Adrenal gland (tissue), 5 donors: Measurements from ENCODE around the gene UGT1A4.

ENCODE experiments used
- POLR2A ChIP-seq, 2 donors: fragments of 450-650 bp; IDR thresholded peaks; one replicate each; pipeline ENCODE4 v1.6.1; 2017; ENCODE audit warnings: antibody characterized with exemption in 2 of 2, mild to moderate bottlenecking in 2 of 2, moderate library complexity in 1 of 2
- TF ChIP-seq, protein P1 (sequence below), 6 experiments: fragments of 450-650 bp in 4 of 6; fragments of 200-600 bp in 2 of 6; sonication (generic) in 1 of 6; IDR thresholded peaks; 1 replicate in 5 of 6; 2 replicates in 1 of 6; pipeline versions ENCODE4 v1.5.1 to v1.8.0; 2016 to 2021; ENCODE audit warnings: antibody characterized with exemption in 6 of 6, mild to moderate bottlenecking in 2 of 6, moderate library complexity in 1 of 6
- donor health status: DM: no; HTN: no; CAD: no.

DNA sequence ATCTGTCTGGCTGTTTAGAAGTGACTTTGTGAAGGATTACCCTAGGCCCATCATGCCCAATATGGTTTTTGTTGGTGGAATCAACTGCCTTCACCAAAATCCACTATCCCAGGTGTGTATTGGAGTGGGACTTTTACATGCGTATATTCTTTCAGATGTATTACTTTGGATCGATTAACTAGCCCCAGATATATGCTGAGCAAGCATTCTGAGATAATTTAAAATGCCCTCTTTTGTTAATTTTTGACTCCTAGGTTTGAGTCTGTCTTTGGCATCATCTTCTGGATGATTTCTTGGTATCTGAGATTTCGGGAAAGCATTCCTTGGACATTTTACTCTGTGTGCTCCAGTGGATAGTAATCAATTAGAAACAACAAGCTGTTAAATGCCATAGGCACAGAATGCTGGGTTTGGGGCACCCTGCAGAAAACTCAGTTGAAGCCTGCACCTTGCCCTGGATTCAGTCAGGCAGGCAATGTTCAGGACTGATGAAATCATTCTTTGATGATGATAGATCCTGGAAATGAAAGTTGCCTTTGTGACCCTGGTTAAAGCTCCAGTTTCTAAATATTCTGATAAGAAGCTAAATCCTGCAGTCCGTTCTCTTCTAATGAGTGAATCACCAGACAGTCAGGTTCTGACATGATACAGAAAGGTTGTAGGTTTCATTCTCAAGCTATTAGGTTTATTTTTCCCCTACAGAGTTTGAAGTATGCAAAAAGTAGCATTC lies 42.7 kb downstream of the UGT1A4 start:
- TF ChIP-seq, protein P1, sequence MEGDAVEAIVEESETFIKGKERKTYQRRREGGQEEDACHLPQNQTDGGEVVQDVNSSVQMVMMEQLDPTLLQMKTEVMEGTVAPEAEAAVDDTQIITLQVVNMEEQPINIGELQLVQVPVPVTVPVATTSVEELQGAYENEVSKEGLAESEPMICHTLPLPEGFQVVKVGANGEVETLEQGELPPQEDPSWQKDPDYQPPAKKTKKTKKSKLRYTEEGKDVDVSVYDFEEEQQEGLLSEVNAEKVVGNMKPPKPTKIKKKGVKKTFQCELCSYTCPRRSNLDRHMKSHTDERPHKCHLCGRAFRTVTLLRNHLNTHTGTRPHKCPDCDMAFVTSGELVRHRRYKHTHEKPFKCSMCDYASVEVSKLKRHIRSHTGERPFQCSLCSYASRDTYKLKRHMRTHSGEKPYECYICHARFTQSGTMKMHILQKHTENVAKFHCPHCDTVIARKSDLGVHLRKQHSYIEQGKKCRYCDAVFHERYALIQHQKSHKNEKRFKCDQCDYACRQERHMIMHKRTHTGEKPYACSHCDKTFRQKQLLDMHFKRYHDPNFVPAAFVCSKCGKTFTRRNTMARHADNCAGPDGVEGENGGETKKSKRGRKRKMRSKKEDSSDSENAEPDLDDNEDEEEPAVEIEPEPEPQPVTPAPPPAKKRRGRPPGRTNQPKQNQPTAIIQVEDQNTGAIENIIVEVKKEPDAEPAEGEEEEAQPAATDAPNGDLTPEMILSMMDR (IDR thresholded peaks at IDR 0.05), result no peak
- no peak for TF ChIP-seq POLR2A (IDR thresholded peaks at IDR 0.05)
